Measurements from ENCODE around the gene PRRT2.
A peak's percentile ranks its signal among the peaks of the same experiment; 100 is the strongest.
"Not testable (repeated sequence)": the region's sequence is repeated elsewhere in the genome, so short reads cannot be mapped to it uniquely, and the experiment has no call there.

Gene PRRT2

DNA sequence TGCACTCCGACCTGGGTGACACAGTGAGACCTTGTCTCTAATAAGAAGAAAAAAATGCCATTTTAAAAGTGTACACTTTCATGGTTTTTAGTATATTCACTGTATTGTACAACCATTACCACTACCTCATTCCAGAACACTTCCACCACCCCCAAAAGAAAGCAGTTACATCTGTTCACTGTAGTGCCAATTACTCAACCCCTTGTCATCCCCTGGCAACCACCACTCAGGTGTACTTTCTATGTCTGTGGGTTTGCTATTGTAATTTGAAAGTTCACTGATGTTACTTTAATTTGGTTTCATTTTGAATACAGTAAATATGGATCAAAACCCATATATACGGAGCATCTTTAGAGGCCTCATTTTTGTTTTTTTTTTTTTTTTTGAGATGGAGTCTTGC lies 27.8 kb upstream of the PRRT2 start:
- no peak for TF ChIP-seq POLR2A (IDR thresholded peaks at IDR 0.05; ENCODE audit: low read depth, low read length)
- FAIRE-seq: no peak
- DNase-seq (ENCODE audit: insufficient read length, low spot score): no peak

DNA sequence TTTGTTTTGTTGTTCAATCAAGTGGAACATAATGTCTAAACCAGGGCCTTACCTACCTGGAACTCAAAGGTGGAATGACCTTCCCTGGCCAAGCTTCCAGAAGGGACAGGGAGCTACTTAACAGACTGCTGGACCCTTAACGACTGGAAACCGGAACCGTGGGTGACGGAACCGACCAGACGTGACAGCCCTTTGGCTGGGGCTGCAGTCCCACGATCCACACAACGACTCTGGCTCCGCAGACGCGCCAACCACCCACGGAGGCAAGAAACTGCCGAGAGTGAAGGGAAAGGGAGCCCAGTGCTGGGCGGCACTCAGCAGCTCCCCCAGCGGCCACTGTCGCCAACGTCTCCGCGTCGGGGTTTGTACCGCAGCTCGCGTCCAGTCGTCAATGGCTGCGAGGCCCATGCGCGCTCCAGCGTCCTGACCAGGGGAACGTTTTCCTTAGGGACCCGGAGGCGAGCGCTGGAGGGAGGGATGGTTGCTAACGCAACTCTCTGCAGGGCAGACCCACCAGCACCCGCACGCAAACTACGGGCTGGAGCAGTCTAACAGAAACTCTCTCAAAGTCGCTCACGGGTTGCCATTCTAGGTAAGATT lies 27.0 kb upstream of the PRRT2 start:
- no peak for FAIRE-seq
- no peak for TF ChIP-seq POLR2A (IDR thresholded peaks at IDR 0.05; ENCODE audit: low read depth, low read length)
- no peak for DNase-seq (ENCODE audit: insufficient read length, low spot score)

DNA sequence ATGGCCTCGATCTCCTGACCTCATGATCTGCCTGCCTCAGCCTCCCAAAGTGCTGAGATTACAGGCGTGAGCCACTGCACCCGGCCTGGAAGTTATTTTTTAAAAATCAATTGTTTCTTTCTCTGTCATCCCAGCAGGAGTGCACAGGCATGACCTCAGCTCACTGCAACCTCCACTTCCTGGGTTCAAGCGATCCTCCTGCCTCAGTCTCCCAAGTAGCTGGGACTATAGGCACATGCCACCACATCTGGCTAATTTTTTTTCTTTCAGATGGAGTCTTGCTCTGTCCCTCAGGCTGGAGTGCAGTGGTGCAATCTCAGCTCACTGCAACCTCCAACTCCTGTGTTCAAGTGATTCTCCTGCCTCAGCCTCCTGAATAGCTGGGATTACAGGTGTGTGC lies 24.8 kb upstream of the PRRT2 start:
- FAIRE-seq; DNase-seq (ENCODE audit: insufficient read length, low spot score): not testable (repeated sequence)

DNA sequence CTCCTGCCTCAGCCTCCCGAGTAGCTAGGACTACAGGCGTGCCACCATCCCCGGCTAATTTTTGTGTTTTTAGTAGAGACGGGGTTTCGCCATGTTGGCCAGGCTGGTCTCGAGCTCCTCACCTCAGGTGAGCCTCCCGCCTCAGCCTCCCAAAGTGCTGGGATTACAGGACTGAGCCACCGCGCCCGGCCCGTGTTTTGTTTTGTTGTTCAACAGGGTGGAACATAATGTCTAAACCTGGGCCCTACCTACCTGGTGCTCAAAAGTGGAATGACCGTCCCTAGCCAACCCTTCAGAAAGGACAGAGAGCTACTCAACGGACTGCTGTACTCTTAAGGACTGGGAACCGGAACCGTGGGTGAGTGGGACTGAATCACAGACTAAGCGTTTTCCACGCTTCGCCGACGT lies 22.2 kb upstream of the PRRT2 start:
- TF ChIP-seq POLR2A (IDR thresholded peaks at IDR 0.05; ENCODE audit: low read depth, low read length): no peak
- no peak for DNase-seq (ENCODE audit: insufficient read length, low spot score)
- no peak for FAIRE-seq

DNA sequence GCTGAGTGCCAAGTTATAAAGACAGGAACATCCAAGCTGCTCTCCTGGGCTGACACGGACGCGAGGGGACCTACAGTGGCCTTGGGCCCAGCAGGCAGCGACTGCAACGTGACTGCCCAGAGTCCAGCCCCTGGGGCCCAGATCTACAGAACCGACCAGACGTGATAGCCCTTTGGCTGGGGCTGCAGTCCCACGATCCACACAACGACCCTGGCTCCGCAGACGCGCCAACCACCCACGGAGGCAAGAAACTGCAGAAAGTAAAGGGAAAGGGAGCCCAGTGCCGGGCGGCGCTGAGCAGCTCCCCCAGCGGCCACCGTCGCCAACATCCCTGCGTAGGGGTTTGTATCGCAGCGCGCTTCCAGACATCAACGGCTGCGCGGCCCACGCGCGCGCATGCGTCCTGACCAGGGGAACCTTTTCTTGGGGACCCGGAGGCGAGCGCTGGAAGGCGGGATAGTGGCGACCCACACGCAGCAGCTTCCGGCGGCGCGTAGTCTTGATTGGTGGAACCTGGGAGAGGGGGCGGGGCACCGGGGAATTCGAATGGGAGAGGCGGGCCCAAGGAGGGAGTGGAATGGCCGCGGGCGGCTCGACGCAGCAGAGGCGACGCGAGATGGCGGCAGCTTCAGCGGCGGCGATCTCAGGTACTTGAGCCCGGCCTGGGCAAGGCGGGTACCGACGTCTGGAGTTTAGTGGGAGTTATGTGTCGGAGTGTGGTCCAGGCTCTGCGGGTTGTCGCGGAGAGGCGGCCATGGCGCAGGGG lies 21.6 kb upstream of the PRRT2 start, which contains the start of gene KIF22:
TSS of gene KIF22 (plus strand) at position 569 of the 766 bp plus-strand sequence. CDS start at position 578, 9 bp downstream.
- FAIRE-seq (no peak), DNase-seq (ENCODE audit: insufficient read length, low spot score) (peak; percentile 95)
- peak; percentile 64 for TF ChIP-seq POLR2A (IDR thresholded peaks at IDR 0.05; ENCODE audit: low read depth, low read length)

DNA sequence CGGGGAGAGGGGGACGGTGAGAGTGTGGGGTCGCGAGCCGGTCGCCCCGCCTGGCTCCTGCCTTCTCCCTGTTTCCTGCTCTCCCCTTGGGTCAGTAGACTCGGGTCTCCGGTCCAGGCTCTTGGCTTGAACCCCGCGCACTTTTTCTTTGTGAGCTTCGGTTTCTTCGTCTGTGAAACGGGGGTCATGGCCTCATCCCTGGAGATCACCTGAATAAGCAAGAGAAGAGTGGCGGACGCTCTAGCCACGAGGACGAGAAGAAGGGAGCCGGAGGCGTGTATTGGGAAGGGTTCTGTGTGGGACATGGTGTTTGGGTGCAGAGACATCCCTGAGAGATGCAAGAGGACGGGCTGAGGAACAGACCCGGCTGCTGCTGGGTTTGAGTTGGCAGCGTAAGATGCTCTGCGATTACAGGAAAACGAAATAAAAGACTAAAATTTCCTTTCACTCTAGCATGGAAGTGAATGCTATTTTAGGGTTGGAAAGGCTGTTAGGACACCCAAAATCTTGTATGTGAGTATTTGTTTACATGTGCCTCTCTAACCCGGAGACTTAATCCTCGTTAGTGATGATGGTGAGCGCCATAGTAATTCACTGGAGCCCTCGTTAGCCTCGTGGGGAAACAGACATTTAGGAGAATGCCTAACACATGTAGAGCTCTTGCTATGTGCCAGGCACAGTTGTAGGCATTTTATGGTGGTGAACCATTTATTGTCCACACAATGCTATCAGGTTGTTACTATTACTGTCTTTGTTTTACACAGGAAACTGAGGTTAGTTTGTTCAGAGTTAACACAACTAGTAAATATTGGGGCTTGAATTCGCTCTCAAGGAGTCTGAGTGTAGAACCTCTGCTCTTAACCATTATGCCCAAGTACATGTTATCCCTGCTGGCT lies 20.8 kb upstream of the PRRT2 start:
- no peak for FAIRE-seq

DNA sequence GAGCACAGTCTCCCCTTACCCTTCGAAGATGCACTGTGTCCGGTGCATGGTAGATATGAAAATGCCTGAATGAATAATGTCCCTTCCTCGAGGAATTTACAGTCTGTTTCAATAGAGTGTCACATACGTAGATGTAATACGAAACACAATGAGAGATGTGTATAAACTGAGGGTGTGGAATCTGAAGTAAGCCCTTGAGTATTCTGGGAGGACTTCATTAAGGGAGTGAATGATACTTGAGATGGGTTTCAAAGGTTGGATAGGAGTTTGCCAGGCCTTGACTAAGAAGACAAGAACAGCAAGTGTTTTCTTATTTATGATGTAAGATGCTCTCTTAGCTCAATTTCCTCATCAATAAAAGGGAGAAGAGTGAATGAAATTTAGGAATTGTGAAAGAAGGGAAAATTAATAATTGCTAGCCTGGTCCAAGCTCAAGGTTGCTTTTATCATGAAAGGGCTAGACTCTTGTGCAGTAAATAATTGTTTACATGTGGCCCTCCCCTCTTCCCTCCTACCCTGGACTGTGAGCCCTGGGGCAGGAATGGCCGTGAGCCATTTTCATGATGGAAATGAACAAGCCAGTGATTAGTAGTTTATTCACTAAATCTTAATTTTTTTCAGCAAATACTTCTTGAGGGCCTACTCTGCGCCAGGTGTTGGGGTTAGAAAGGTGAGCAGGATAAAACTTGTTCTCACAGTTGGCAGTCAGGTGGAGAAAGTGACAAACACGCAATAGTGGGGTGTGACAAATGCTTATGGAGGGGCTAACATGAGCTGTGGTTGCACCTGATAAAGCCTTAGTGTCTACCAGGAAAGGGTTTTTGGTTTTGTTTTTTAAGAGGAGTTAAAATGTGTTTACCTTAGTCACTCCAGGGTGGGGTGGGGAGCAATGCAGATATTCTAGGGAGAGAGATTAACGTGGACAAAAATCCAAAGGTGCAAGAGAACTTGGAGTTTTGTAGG lies 19.9 kb upstream of the PRRT2 start:
- TF ChIP-seq POLR2A (IDR thresholded peaks at IDR 0.05; ENCODE audit: low read depth, low read length): no peak
- FAIRE-seq (no peak), DNase-seq (ENCODE audit: insufficient read length, low spot score) (no peak)

More for the DNA sequence above, 20.8 kb upstream of the PRRT2 start:
- DNase-seq (ENCODE audit: insufficient read length, low spot score): no peak
- no peak for TF ChIP-seq POLR2A (IDR thresholded peaks at IDR 0.05; ENCODE audit: low read depth, low read length)

DNA sequence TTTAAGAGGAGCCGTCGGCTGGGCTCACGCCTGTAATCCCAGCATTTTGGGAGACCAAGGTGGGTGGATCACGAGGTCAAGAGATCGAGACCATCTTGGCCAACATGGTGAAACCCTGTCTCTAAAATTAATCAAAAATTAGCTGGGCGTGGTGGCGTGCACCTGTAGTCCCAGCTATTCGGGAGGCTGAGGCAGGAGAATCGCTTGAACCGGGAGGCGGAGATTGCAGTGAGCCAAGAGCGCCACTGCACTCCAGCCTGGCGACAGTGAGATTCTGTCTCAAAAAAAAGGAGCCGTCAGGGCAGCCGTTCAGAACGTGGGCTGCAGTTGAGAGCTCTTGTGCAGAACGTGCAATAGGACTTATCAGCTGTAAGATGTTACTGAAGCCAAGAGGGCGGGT lies 18.8 kb upstream of the PRRT2 start:
- FAIRE-seq; DNase-seq (ENCODE audit: insufficient read length, low spot score): not testable (repeated sequence)

DNA sequence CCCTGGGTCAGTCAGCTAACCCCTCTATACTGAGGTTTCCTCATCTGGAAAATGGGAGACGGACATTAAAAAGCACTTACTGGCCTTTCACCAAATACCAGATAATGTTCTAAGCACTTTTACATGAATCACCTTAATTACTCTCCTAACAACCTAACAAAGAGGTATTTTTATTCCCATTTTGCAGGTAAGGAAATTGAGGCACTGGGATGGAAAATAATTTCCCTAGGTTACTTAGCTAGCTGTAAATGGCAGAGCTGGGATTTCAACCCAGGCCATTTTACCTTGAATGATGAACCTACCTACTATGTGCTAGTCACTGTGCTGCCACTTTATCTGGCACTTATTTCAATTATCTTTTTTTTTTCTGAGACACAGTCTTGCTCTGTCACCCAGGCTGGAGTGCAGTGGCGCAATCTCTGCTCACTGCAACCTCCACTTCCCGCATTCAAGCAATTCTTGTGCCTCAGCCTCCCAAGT lies 17.7 kb upstream of the PRRT2 start:
- FAIRE-seq: no peak
- no peak for TF ChIP-seq POLR2A (IDR thresholded peaks at IDR 0.05; ENCODE audit: low read depth, low read length)
- no peak for DNase-seq (ENCODE audit: insufficient read length, low spot score)

DNA sequence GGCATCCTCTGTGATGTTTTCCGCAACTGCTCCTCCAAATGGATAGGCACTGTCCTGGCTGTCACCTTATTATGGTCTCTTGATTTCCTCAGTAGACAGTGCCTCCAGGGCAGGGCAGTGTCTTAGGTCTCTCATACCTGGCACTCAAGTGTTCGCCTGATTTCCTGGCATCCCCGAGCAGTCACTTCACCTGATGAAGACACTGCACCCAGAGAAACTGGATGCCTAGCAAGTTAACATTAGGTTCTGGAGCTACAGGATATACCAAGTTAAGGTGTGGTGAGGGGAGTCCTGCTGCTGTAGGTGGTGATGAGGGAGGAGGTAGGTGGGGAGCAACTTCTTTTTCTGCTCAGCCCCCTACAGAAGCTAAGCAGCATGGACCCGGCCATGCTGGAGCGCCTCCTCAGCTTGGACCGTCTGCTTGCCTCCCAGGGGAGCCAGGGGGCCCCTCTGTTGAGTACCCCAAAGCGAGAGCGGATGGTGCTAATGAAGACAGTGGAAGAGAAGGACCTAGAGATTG lies 9.5 kb upstream of the PRRT2 start:
- TF ChIP-seq POLR2A (IDR thresholded peaks at IDR 0.05; ENCODE audit: low read depth, low read length): no peak; the same call in 1 of the 2 replicates
- no peak for DNase-seq (ENCODE audit: insufficient read length, low spot score)
- FAIRE-seq: no peak

DNA sequence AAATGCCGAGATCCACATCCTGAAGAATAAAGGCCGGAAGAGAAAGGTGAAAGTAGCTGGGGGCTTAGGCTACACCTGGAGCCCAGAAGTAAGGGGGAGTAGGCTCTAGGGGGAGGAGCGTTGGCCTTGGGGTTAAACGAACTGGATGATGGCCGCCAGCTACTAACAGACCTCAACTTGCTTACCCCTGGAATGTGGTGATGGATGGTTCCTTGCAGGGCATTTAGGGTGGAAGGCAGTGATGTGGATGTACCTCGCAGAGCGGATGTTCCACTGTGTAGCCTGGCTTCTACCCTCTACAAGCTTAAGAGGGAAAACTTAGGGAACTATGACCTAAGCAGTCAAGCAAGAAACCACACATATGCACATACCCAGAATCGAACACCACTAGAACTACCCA lies 8.0 kb upstream of the PRRT2 start:
- no peak for FAIRE-seq
- DNase-seq (ENCODE audit: insufficient read length, low spot score): no peak
- no peak for TF ChIP-seq POLR2A (IDR thresholded peaks at IDR 0.05; ENCODE audit: low read depth, low read length)

DNA sequence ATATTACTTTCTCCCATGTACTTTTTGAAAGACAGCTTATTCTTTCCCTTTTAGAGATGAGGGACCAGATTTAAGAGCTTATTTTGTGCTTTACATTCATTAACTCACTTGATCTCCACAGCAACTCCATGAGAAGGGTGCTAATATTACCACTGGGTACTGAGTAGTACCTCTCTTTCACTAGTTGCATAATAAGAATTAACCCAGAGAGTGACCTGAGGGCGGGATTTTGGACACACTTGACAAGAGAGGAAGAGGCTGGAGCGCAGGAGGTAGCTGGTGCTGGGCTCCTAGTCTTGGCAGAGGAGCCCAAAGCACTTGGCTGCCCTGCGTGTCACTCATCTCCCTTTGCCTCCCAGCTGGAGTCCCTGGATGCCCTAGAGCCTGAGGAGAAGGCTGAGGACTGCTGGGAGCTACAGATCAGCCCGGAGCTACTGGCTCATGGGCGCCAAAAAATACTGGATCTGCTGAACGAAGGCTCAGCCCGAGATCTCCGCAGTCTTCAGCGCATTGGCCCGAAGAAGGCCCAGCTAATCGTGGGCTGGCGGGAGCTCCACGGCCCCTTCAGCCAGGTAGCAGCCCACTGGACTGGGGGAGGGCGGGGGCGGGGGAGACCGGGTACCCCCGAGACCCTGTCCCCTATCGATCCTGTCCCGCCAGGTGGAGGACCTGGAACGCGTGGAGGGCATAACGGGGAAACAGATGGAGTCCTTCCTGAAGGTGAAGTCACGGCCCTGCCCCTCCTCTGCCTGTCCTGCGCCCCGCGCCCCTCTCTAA lies 7.3 kb upstream of the PRRT2 start:
- no peak; the same call in 1 of the 2 replicates for TF ChIP-seq POLR2A (IDR thresholded peaks at IDR 0.05; ENCODE audit: low read depth, low read length)
- FAIRE-seq (no peak), DNase-seq (ENCODE audit: insufficient read length, low spot score) (peak; percentile 76)
